ENCODE results near the gene PARP8. TPM values are rescaled to one million over a fixed set of nuclear protein-coding genes. Genes with fewer than 3 reads are reported as not detected.
"Not testable (repeated sequence)": the region's sequence is repeated elsewhere in the genome, so short reads cannot be mapped to it uniquely, and the experiment has no call there.

The PARP8 gene
- total RNA-seq, 1 donor from 2014 or later = 13.6 TPM

DNA sequence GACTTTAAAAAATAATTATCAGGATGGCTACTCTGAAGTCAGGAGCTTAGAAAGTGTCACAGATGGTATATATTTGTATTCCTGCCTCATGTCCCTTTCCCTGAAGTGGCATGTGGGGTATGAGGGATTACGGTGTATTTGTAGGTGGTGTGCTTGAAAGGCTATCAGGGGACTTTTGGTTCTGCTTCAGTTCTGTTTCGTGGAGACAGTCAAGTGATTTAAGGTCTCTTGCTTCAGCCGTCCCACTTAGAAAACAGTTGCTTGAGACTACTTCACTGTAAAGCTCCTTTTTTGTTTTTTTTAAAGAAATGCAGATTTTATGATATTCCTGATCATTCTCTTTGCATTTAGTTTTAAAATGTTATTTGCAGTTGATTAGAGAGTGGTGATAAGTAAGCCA, 18.3 kb downstream of the PARP8 start:
- Mint-ChIP-seq H3K4me1 (ENCODE audit: unreplicated experiment) (peaks cover 3% of the 10 kb centered on the region), H3K36me3 (ENCODE audit: low read depth, unreplicated experiment) (peaks cover 13% of the 10 kb centered on the region), H3K4me3 (ENCODE audit: unreplicated experiment) (no peak overlapping the region), H3K27me3 (ENCODE audit: unreplicated experiment) (peaks cover 1% of the 10 kb centered on the region), H3K27ac (ENCODE audit: unreplicated experiment) (no peak overlapping the region), H3K9me3 (ENCODE audit: unreplicated experiment) (no peaks in the 10 kb centered on the region)
- no peak for DNase-seq (ENCODE audit: low spot score)
- TF ChIP-seq, protein P1, sequence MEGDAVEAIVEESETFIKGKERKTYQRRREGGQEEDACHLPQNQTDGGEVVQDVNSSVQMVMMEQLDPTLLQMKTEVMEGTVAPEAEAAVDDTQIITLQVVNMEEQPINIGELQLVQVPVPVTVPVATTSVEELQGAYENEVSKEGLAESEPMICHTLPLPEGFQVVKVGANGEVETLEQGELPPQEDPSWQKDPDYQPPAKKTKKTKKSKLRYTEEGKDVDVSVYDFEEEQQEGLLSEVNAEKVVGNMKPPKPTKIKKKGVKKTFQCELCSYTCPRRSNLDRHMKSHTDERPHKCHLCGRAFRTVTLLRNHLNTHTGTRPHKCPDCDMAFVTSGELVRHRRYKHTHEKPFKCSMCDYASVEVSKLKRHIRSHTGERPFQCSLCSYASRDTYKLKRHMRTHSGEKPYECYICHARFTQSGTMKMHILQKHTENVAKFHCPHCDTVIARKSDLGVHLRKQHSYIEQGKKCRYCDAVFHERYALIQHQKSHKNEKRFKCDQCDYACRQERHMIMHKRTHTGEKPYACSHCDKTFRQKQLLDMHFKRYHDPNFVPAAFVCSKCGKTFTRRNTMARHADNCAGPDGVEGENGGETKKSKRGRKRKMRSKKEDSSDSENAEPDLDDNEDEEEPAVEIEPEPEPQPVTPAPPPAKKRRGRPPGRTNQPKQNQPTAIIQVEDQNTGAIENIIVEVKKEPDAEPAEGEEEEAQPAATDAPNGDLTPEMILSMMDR (IDR thresholded peaks at IDR 0.05; ENCODE audit: unreplicated experiment) = no peak

DNA sequence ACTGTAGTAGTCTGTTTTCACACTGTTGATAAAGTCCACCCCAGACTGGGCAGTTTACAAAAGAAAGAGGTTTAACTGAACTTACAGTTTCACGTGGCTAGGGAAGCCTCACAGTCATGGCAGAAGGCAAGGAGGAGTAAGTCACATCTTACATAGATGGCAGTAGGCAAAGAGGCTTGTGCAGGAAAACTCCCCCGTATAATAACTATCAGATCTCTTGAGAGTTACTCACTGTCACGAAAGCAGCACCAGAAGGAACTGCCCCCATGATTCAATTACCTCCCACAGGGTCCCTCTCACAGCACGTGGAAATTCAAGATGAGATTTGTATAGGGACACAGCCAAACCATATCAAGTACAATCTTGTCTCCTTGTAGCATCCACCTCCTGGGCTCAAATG, 21.1 kb downstream of the PARP8 start:
- no peak overlapping the region for H3K4me3 Mint-ChIP-seq (ENCODE audit: unreplicated experiment)
- peaks cover 13% of the 10 kb centered on the region for H3K36me3 Mint-ChIP-seq (ENCODE audit: low read depth, unreplicated experiment)

DNA sequence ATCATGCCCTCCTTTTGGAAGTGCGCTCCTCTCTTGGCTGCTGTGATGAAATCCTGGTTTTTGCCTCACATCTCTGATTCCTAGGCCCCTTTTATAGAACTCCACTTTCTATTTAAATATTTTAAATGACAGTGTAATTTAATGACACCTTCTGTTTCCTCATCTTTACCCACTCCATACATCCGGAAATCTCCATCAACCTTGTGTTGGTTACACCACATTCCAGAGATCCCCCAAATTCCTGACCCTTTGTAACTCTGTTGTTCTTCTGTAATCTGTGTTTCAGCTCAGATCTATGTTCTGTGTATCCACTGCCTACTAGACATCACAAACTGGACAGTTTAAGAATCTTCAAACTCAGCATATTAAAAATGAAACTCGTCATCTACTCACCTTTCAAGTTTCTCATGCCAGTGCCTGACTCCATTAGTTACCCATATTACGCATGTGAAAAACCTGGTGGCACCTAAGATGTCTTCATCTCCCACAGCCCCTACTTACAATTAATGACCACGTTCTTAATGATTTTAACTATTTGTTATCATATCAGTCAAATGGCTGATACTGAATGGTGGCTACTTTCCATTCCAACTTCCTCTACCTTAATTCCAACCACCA, 25.1 kb downstream of the PARP8 start:
- no peaks in the 10 kb centered on the region for H3K27me3 Mint-ChIP-seq (ENCODE audit: unreplicated experiment)
- H3K4me3 Mint-ChIP-seq (ENCODE audit: unreplicated experiment) = no peak overlapping the region
- H3K27ac Mint-ChIP-seq (ENCODE audit: unreplicated experiment) = no peak overlapping the region
- no peaks in the 10 kb centered on the region for H3K4me1 Mint-ChIP-seq (ENCODE audit: unreplicated experiment)
- DNase-seq (ENCODE audit: low spot score) = no peak
- H3K36me3 Mint-ChIP-seq (ENCODE audit: low read depth, unreplicated experiment) = peaks cover 4% of the 10 kb centered on the region
- H3K9me3 Mint-ChIP-seq (ENCODE audit: unreplicated experiment) = no peaks in the 10 kb centered on the region
- TF ChIP-seq, protein P1 (IDR thresholded peaks at IDR 0.05; ENCODE audit: unreplicated experiment) = no peak

More for the DNA sequence above, 21.1 kb downstream of the PARP8 start:
- no peaks in the 10 kb centered on the region for H3K4me1 Mint-ChIP-seq (ENCODE audit: unreplicated experiment)
- no peaks in the 10 kb centered on the region for H3K9me3 Mint-ChIP-seq (ENCODE audit: unreplicated experiment)
- H3K27me3 Mint-ChIP-seq (ENCODE audit: unreplicated experiment) = peaks cover 1% of the 10 kb centered on the region
- no peak for DNase-seq (ENCODE audit: low spot score)
- TF ChIP-seq, protein P1 (IDR thresholded peaks at IDR 0.05; ENCODE audit: unreplicated experiment) = no peak
- no peak overlapping the region for H3K27ac Mint-ChIP-seq (ENCODE audit: unreplicated experiment)

DNA sequence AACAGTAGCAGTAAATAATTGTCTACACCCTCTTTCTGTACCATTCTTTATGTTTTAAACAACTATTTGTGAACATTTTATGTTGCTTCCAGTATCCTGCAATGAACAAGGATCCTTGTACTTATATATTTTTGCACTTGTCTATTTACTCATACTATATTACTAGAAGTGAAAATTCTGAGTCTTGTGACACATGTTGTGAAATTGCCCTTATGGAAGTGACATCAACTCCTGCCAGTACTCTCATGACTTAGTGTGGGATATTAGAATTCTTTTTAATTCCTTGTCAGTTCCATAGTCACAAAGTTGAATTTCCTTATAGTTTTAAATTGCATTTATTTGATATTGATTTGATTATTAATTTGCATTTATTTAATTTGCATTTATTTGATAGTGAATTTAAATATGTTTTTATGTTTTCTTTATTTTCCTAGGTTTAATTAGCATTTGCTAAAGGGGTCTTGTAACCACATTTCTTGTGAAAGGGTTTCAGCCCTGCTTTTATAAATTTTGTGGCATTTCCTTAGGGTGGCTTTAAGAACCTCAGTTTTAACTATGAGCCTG, 27.7 kb downstream of the PARP8 start:
- H3K4me3 Mint-ChIP-seq (ENCODE audit: unreplicated experiment) = no peak overlapping the region
- no peaks in the 10 kb centered on the region for H3K4me1 Mint-ChIP-seq (ENCODE audit: unreplicated experiment)
- H3K27ac Mint-ChIP-seq (ENCODE audit: unreplicated experiment) = no peak overlapping the region
- peaks cover 2% of the 10 kb centered on the region for H3K27me3 Mint-ChIP-seq (ENCODE audit: unreplicated experiment)
- no peaks in the 10 kb centered on the region for H3K36me3 Mint-ChIP-seq (ENCODE audit: low read depth, unreplicated experiment)
- DNase-seq (ENCODE audit: low spot score) = no peak
- TF ChIP-seq, protein P1 (IDR thresholded peaks at IDR 0.05; ENCODE audit: unreplicated experiment) = no peak
- no peaks in the 10 kb centered on the region for H3K9me3 Mint-ChIP-seq (ENCODE audit: unreplicated experiment)

DNA sequence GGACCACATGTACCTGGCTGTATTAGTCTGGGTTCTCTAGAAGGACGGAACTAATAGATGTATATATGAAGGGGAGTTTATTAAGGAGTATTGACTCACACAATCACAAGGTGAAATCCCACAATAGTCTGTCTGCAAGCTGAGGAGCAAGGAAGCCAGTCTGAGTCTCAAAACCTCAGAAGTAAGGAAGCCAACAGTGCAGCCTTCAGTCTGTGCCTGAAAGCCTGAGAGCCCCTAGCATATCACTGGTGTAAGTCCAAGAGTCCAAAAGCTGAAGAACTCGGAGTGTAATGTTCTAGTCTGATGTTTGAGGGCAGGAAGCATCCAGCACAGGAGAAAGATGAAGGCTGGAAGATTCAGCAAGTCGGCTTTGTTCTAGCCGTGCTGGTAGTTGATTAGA, 28.2 kb downstream of the PARP8 start:
- H3K27me3 Mint-ChIP-seq (ENCODE audit: unreplicated experiment); H3K4me3 Mint-ChIP-seq (ENCODE audit: unreplicated experiment); H3K4me1 Mint-ChIP-seq (ENCODE audit: unreplicated experiment); H3K9me3 Mint-ChIP-seq (ENCODE audit: unreplicated experiment); DNase-seq (ENCODE audit: low spot score); H3K36me3 Mint-ChIP-seq (ENCODE audit: low read depth, unreplicated experiment); H3K27ac Mint-ChIP-seq (ENCODE audit: unreplicated experiment): not testable (repeated sequence)
